Amniotic stem cell (primary cell): ENCODE measurements around the gene GRM6.

Experiments used
- DNase-seq: peaks from one replicate; lab custom pipeline; 2025; lab: John Stamatoyannopoulos, UW

GRM6 gene

GRCh38 chr5:178984145-178985072 is 10.7 kb downstream of the GRM6 start:
- no peak for DNase-seq

- DNase-seq = no peak
Measured at GRCh38 chr5:178983728-178984127, 11.4 kb downstream of the GRM6 start.

GRCh38 chr5:178982941-178983340 is 12.2 kb downstream of the GRM6 start:
- no peak for DNase-seq

GRCh38 chr5:178981381-178981780 is 13.7 kb downstream of the GRM6 start:
- DNase-seq = no peak

- no peak for DNase-seq
Measured at GRCh38 chr5:178965465-178966055, 29.6 kb downstream of the GRM6 start.

- no peak for DNase-seq
Measured at GRCh38 chr5:178941361-178941760, 53.8 kb downstream of the GRM6 start.

GRCh38 chr5:178940569-178941360 is 54.4 kb downstream of the GRM6 start, which contains the start of gene ZNF454:
Gene ZNF454, plus strand, starts transcription at chr5:178941198. Its CDS starts 1,594 bp downstream, at chr5:178942792.
- peak; percentile 48 for DNase-seq

- no peak for DNase-seq
Measured at GRCh38 chr5:178931846-178932760, 63.0 kb downstream of the GRM6 start.
